ENCODE measurements around the gene C10orf67.

DNA sequence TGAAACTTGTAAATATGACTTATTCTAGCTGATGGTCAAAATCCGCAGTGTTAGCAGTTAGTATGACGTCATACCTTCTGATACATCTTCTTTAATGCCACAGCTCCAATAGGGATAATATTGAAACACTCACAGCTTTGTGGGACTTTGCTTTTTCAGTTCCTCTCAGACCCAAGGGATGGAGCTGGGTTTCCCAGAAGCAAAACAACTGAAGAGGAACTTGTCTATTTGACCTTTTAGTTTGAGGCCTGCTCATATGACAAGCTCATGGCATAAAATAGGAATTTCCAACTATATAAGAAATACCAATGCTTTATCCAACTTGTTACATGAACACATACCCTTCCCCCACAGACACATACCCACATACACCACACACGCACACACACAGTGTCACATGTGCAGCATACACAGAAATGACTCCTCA, 31.6 kb upstream of the C10orf67 start:
- no peak for TF ChIP-seq CTCF (IDR thresholded peaks at IDR 0.05)
- TF ChIP-seq EZH2 (IDR thresholded peaks at IDR 0.05; ENCODE audit: borderline replicate concordance, insufficient read depth, low read depth, low read length, poor library complexity, severe bottlenecking): no peak
